ENCODE measurements around the gene SLC2A6. TPM values are rescaled to one million over a fixed set of nuclear protein-coding genes. Genes with fewer than 3 reads are reported as not detected.

Gene SLC2A6
- total RNA-seq, 1 donor from 2014 or later: 29.2 TPM

DNA sequence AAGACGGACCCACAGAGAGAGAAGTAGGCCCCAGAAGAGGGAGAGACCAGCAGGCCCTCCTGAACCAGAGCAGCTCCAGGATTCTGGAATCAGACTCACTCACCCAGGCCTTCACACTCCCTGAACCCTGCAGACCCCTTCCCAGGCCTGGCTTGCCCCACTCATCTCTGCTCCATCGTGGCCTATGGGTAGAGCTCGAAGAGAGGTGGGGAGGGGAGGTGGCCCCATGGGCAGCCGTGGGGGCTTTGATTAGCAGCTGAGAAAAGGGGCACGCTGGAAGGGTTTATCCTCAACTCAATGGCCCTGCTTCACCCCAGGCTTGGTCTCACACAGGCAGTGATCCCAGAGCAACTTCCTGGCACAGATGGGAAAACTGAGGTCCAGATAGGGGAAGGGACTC, 45.2 kb upstream of the SLC2A6 start:
- DNase-seq (ENCODE audit: low read depth): no peak
- TF ChIP-seq, protein P1, sequence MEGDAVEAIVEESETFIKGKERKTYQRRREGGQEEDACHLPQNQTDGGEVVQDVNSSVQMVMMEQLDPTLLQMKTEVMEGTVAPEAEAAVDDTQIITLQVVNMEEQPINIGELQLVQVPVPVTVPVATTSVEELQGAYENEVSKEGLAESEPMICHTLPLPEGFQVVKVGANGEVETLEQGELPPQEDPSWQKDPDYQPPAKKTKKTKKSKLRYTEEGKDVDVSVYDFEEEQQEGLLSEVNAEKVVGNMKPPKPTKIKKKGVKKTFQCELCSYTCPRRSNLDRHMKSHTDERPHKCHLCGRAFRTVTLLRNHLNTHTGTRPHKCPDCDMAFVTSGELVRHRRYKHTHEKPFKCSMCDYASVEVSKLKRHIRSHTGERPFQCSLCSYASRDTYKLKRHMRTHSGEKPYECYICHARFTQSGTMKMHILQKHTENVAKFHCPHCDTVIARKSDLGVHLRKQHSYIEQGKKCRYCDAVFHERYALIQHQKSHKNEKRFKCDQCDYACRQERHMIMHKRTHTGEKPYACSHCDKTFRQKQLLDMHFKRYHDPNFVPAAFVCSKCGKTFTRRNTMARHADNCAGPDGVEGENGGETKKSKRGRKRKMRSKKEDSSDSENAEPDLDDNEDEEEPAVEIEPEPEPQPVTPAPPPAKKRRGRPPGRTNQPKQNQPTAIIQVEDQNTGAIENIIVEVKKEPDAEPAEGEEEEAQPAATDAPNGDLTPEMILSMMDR (conservative IDR thresholded peaks at IDR 0.05; ENCODE audit: low read depth, low read length): no peak
- no peak overlapping the region for H3K4me3 ChIP-seq (ENCODE audit: low read depth, low read length)

DNA sequence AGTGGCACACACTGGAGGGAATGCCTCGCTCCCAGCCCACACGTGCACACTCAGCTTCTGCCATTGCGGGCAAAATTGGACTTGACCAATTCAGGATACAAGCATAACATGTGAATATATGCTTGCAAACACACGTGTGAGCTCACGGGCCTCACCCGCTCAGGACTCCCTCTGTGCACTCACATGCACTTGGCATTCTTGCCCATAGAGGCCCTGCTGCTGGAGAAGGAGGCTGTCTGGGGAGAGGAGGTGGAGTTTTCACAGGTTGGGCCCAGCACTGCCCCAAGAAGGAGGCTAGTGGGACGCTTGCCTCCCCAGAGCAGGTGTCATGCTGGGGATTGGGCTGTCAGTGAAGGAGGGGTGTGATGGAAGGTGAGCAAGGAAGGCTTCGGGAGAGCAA, 44.2 kb upstream of the SLC2A6 start:
- no peak overlapping the region for H3K4me3 ChIP-seq (ENCODE audit: low read depth, low read length)
- TF ChIP-seq, protein P1 (conservative IDR thresholded peaks at IDR 0.05; ENCODE audit: low read depth, low read length): no peak
- no peak for DNase-seq (ENCODE audit: low read depth)

DNA sequence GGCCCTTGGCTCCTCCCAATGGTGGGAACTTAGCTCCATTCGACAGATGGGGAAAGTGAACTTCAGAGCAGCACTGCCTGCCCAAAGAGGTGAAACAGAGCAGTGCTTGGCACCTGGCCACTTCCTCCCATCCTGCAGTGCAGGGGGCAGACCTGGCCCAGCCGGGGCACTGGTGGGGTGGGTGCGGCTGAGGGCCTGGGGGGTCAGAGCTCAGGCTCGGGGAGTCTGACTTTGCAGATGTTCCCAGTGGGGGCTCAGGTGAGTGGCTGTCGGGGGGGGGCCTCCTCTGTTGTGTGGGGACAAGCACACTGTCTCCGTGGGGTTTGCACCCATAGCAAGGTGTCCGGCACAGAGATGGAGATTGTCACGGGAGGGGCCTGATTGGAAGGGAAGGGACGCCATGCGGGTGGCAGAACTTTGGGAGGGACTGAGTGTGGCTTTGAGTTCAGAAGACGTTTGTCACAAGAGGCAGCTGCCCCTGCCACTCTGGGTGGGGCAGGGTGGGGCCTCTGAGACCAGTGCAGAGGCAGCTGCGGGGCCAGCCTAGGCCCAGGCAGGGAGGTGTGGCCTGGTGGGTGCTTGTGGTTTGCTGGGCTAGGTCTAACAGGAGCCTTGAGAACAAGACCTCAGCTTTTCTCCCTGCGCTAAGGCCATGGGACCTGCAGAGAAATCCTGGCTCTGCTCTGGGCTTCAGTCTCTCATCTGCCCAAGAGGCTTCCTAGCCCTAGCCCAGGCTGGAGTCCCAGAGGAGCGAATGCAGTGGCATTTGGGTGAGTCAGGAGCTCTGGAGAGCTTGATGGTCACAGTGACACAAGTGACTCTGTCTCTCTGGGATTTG, 43.4 kb upstream of the SLC2A6 start:
- H3K4me3 ChIP-seq (ENCODE audit: low read depth, low read length): no peak overlapping the region
- TF ChIP-seq, protein P1 (conservative IDR thresholded peaks at IDR 0.05; ENCODE audit: low read depth, low read length): no peak
- DNase-seq (ENCODE audit: low read depth): no peak

DNA sequence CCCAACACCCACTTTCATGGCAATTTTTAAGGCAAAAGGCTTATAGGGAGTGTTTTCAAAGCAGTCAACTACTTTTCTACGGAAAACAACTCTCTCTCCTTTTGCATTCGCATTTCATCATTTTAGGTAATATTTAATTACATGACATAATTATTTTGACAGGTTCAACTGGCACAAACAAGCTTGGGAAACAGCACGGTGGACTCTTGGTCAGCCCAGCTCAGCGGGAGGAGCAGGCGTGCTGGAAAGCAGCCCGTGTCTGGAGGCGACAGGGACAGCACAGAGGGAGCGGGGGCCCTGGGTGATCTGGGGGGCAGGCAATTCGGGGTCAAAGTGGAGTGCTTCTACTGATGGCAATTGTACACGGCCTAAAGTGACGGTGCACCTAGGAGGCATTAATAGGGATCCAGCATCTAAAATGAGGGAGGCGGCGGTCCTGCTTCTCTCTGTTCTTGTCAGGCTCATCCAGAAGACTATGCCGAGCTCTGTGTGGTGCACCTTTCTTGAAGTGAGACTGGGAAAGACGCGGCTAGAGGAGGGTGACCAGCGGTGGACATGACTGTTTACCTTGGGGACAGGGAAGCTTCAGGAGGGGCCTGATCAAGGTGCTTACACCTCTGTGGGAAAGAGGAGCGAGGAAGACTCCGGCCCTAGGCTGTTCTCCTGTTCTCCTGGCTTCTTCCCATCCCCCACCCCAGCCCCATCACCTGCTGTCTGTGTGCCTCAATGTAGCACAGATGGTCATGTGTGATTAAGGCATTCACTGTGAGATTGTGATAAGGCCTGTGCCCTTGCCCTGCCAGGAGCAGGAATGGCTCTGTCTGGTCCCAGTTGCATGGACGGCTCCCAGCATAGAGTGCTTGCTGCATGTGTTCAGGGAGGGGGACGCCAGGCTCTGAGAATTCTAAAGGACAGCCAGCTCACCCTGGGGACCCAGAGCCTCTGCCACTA, 42.5 kb upstream of the SLC2A6 start:
- peak; percentile 12 for DNase-seq (ENCODE audit: low read depth)
- no peak overlapping the region for H3K4me3 ChIP-seq (ENCODE audit: low read depth, low read length)
- TF ChIP-seq, protein P1 (conservative IDR thresholded peaks at IDR 0.05; ENCODE audit: low read depth, low read length): no peak

DNA sequence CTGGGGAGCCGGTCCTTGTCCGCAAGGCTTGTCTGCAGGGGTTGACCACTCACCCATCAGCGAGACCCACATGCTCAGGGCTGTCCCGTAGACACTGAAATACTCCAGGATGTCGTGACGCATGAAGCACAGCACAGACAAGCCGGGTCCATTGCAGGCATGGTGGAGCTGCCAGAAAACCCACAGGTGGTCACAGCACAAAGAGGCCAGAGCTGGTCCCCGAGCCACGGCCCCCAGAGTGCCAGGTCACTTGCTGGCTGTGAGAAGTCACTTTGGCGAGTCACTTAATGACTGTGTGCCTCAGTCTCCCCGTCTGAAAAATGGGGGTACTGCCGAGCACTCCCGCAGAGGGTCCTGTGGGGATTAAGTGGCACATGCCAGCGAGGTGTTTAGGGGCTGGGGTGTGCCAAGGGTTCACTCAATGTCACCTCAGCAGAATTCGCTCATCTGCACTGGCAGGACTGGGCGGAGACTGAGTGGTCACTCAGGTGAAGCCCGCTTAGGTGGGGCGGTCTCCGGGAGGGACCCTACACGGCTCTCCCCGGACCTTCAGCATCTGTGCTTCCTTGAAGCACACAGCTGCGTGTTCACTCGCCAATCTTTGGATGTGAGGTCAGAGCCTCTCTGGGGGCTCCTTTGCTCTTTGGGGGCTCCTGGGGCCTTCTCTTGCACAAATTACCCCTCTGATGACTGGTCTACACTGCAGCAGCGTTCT, 41.4 kb upstream of the SLC2A6 start:
- no peak overlapping the region for H3K4me3 ChIP-seq (ENCODE audit: low read depth, low read length)
- no peak for DNase-seq (ENCODE audit: low read depth)
- TF ChIP-seq, protein P1 (conservative IDR thresholded peaks at IDR 0.05; ENCODE audit: low read depth, low read length): no peak

DNA sequence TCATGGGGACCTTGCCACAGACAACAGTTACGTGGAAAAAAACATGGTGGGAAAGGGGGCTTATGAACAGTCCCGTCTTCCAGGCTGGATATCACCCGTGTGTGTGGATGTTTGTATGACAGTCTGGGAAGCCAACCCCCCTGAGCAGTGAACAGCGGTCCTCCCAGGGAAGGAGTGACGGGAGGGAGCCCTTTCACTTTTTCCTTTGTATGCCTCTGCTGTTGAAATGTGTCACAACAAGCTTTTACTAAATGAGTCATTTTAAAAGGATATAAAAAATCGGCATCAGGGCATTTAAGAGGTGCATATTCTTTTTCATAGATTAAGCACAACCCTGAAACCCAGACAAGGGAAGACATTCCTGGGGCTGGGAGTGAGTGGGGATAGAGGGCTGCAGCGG, 40.8 kb upstream of the SLC2A6 start:
- TF ChIP-seq, protein P1 (conservative IDR thresholded peaks at IDR 0.05; ENCODE audit: low read depth, low read length): no peak
- DNase-seq (ENCODE audit: low read depth): no peak

More for the DNA sequence above, 40.8 kb upstream of the SLC2A6 start:
- H3K4me3 ChIP-seq (ENCODE audit: low read depth, low read length): no peak overlapping the region

Measured in epithelial cell of proximal tubule (primary cell).